GM10266 (cell line): ENCODE results near the gene FHL1.
A peak's percentile ranks its signal among the peaks of the same experiment; 100 is the strongest.
"Not testable (repeated sequence)": the region's sequence is repeated elsewhere in the genome, so short reads cannot be mapped to it uniquely, and the experiment has no call there.

ENCODE experiments used
- DNase-seq: peaks from one replicate; pipeline ENCODE4 v3.0.0; 2012; ENCODE audit errors: extremely low spot score
- TF ChIP-seq, protein P1 (sequence below): IDR thresholded peaks from 2 replicates; pipeline ENCODE4 v1.5.1; 2012; ENCODE audit warnings: mild to moderate bottlenecking, low read depth; ENCODE audit not compliant: control insufficient read depth, insufficient read depth; ENCODE audit errors: missing control alignments

FHL1 gene

DNA sequence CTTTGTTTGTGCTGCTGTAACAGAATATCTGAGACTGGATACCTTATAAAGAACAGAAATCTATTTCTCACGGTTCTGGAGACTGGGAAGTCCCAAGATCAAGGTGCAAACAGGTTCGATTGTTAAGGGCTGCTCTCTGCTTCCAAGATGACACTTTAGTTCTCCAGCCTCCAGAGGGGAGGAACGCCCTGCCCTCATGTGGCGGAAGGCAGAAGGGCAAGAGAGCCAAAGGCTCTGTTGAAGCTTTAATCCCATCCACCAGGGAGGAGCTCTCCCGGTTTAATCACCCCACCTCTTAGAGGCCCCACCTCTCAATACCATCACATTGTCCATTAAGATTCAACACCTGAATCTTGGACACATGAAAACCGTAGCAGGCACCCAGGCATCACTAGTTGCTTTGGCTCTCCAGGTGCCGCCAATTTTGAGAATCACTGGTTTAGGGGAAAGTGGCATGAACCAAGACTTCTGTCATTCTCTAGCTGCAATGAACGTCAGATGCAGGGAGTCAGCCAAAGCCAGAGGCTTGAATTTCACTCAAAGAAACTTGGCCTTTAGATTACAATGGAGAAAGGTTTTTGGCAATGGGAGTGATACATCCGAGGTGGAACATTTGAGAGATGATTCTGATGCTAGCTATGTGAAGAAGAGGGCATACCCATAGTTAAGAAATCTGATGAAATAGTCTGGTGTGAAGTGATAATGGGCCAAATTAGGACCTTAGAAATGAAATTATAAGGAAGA is 15.7 kb downstream of the FHL1 start:
- TF ChIP-seq, protein P1, sequence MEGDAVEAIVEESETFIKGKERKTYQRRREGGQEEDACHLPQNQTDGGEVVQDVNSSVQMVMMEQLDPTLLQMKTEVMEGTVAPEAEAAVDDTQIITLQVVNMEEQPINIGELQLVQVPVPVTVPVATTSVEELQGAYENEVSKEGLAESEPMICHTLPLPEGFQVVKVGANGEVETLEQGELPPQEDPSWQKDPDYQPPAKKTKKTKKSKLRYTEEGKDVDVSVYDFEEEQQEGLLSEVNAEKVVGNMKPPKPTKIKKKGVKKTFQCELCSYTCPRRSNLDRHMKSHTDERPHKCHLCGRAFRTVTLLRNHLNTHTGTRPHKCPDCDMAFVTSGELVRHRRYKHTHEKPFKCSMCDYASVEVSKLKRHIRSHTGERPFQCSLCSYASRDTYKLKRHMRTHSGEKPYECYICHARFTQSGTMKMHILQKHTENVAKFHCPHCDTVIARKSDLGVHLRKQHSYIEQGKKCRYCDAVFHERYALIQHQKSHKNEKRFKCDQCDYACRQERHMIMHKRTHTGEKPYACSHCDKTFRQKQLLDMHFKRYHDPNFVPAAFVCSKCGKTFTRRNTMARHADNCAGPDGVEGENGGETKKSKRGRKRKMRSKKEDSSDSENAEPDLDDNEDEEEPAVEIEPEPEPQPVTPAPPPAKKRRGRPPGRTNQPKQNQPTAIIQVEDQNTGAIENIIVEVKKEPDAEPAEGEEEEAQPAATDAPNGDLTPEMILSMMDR: peak; percentile 58
- DNase-seq: no peak

GRCh38 chrX:136163689-136164088 is 16.4 kb downstream of the FHL1 start:
- DNase-seq: no peak
- TF ChIP-seq, protein P1: no peak

DNA sequence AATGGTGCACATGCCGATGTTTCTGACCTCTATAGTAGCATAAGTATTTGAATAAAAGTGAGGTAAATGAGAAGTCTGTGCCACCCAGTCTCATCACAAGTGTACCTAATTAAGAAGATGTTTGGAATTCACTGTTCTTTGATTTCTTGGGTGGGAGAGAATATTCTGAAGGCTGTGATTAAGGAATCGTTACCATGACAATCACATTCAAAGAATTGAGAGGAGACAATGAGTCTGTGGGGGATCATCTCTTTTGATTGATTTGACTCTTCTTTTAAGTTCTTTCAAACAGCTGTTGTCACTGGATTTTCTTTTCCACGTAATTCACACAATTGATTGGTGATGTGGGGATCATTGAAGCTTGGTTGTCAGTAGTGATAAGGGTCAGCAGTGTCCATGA is 18.1 kb downstream of the FHL1 start:
- DNase-seq: no peak
- TF ChIP-seq, protein P1: no peak

DNA sequence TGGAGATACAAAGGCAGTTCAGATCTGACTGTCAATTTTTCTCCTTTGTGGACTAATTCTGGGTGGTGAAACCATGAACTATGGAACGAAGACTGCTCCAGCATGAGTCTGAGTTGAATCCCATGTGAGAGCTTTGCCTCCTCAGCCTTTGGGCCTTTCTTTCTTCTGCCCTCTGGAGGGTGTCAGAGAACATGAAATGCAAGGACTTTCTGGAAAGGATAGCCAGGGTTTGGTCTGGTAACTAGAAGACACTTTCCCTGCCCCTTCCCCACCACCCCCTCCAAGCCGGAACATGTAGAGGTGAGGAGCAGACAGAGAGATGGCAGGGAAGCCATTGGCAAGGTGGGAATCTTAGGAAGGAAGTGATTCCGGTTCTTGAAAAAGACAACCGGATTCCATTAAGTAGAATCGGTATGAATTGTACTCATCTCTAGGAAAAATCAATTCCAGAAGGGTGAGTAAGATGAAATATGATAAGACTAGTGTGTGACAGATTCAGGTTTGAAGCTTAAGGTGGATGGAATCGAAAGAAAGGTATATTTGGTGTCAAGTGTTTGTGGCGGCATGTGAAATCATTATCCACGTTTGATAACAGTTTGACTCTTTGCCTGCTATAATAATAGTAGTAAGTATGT is 19.0 kb downstream of the FHL1 start:
- TF ChIP-seq, protein P1: peak; percentile 25

GRCh38 chrX:136167989-136168388 is 20.7 kb downstream of the FHL1 start:
- not testable (repeated sequence) for DNase-seq

More for the DNA sequence above, 19.0 kb downstream of the FHL1 start:
- no peak for DNase-seq

GRCh38 chrX:136168929-136169735 is 21.8 kb downstream of the FHL1 start:
- DNase-seq: no peak
- TF ChIP-seq, protein P1: no peak

DNA sequence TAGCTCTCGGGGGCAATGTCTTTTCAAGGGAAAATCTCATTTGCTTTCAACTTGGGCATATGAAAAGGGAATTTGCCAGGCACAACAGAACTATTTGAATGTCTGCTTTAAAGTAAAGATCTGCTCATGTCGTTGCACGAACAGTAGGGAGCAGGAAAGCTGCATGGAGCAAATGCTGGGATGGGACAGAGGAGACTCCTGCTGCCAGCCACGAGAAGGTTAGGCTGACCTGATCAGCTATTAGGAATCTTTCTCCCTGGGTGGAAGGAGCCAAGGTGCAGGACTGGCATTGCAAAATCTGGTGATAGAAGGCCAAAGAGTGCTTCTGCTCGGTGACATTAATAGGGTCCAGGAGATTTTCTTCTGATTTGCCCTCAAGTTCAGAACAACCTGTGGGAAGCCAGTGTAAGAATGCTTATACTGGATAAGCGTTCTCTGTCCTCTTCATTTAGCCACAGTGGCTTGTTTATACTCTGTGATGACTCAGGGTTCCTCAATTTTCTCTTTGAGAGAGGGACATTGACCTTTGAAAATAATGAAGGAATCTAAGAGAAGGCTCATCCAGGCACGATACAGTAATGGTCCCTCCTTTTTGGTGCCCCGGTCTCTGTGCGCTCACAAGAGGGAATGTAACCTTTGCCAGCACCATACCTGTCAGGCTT is 22.9 kb downstream of the FHL1 start:
- no peak for DNase-seq
- TF ChIP-seq, protein P1: no peak
